K562 (cell line): ENCODE data around the gene PODXL. TPM values are rescaled to one million over a fixed set of nuclear protein-coding genes. Genes with fewer than 3 reads are reported as not detected.

Experiments used
- CEBPG ChIP-seq, 3 experiments: fragments of 200-800 bp in 1 of 3; sonication (Bioruptor generic) in 1 of 3; sonication (generic) in 1 of 3; formaldehyde crosslinking in 1 of 3; IDR thresholded peaks in 2 of 3; conservative IDR thresholded peaks in 1 of 3; 2 replicates each; pipeline versions ENCODE4 v1.6.1 to v1.8.0; 2016 to 2022; ENCODE audit warnings: missing compliant biosample characterization in 2 of 3, missing genetic modification characterization in 2 of 3, mild to moderate bottlenecking in 1 of 3, missing genetic modification reagents in 1 of 3
- ETV1 ChIP-seq: fragments of 450-650 bp; conservative IDR thresholded peaks from 2 replicates; pipeline ENCODE4 v1.6.1; 2016; ENCODE audit warnings: missing genetic modification characterization, control low read depth, low read depth, missing compliant biosample characterization
- FOXA3 ChIP-seq, 2 experiments: fragments of 450-650 bp in 1 of 2; sonication (generic) in 1 of 2; formaldehyde crosslinking; IDR thresholded peaks in 1 of 2; conservative IDR thresholded peaks in 1 of 2; 2 replicates each; pipeline versions ENCODE4 v1.4.0 to v1.8.0; 2020 to 2022; ENCODE audit warnings: mild to moderate bottlenecking in 2 of 2, missing genetic modification reagents in 1 of 2
- MIER1 ChIP-seq: fragments of 450-650 bp; IDR thresholded peaks from 2 replicates; pipeline ENCODE4 v1.6.1; 2016; ENCODE audit warnings: antibody characterized with exemption, mild to moderate bottlenecking, low read depth
- SAFB2 ChIP-seq: fragments of 200-400 bp; formaldehyde crosslinking; IDR thresholded peaks from 2 replicates; pipeline ENCODE4 v1.6.1; 2018; ENCODE audit warnings: borderline replicate concordance, low read length, low read depth, moderate library complexity; ENCODE audit not compliant: severe bottlenecking
- ZBTB33 ChIP-seq: sonication (generic); formaldehyde crosslinking; IDR thresholded peaks from 2 replicates; pipeline ENCODE4 v1.8.1; 2023; ENCODE audit warnings: mild to moderate bottlenecking, missing genetic modification reagents
- ZNF740 ChIP-seq, 3 experiments: fragments of 200-800 bp in 1 of 3; sonication (Bioruptor generic) in 1 of 3; sonication (generic) in 1 of 3; formaldehyde crosslinking in 1 of 3; IDR thresholded peaks; 2 replicates each; pipeline versions ENCODE4 v1.6.1 to v1.8.0; 2016 to 2022; ENCODE audit warnings: mild to moderate bottlenecking in 2 of 3, missing compliant biosample characterization in 2 of 3, missing genetic modification characterization in 2 of 3, missing genetic modification reagents in 1 of 3
- ZNF79 ChIP-seq: fragments of 250-450 bp; sonication (Bioruptor Pico); IDR thresholded peaks from 2 replicates; pipeline ENCODE4 v1.4.0; 2020; ENCODE audit warnings: low read depth, mild to moderate bottlenecking, moderate library complexity
- polyA plus RNA-seq, 8 experiments: library from polyadenylated mRNA; depleted of rRNA in 4 of 8; stranded (reverse) in 5 of 8; unstranded in 3 of 8; fragments of >200 nt; fragmentation: Nextera tagmentation in 2 of 8; fragmentation: Illumina TruSeq in 1 of 8; extraction: Ambion mirVana in 2 of 8; extraction: Trizol in 1 of 8; gene quantifications; 2 replicates each; pipeline versions ENCODE4 v1.2.1 to v1.2.3, GENCODE V29; 2011 to 2014; ENCODE audit warnings: inconsistent platforms in 1 of 8, missing spikeins in 1 of 8
- total RNA-seq, 7 experiments: library from RNA; depleted of rRNA in 6 of 7; stranded (reverse); fragments of >200 nt in 6 of 7; fragmentation: Illumina TruSeq in 2 of 7; extraction: Trizol in 2 of 7; gene quantifications; 2 replicates each; pipeline versions ENCODE4 v1.2.1 to v1.2.3, GENCODE V29; 2011 to 2021; ENCODE audit warnings: low replicate concordance in 1 of 7
- TF ChIP-seq, protein P1 (sequence below): fragments of 250-450 bp; sonication (Bioruptor Pico); IDR thresholded peaks from 2 replicates; pipeline ENCODE4 v1.5.0; 2020; ENCODE audit warnings: mild to moderate bottlenecking

The PODXL gene
- total and polyA plus RNA-seq, 9 of the 15 experiments (the other 6 are each of a cell fraction or from before 2014, with no cell fraction given): 0.01 to 0.73 (median 0.07) TPM

- TF ChIP-seq ZNF740 (CRISPR knock-in tag; IDR thresholded peaks at IDR 0.05) (no peak), ZNF740 (tag; IDR thresholded peaks at IDR 0.05) (no peak), FOXA3 (CRISPR knock-in tag; conservative IDR thresholded peaks at IDR 0.05 in 1 of 2, IDR thresholded peaks at IDR 0.05 in 1 of 2) (no peak), ZBTB33 (CRISPR knock-in tag) (no peak), MIER1 (no peak), SAFB2 (no peak), ZNF79 (CRISPR knock-in tag) (no peak), ETV1 (tag) (no peak), CEBPG (CRISPR knock-in tag; IDR thresholded peaks at IDR 0.05) (no peak), CEBPG (tag; conservative IDR thresholded peaks at IDR 0.05 in 1 of 2, IDR thresholded peaks at IDR 0.05 in 1 of 2) (no peak)
- TF ChIP-seq, protein P1, sequence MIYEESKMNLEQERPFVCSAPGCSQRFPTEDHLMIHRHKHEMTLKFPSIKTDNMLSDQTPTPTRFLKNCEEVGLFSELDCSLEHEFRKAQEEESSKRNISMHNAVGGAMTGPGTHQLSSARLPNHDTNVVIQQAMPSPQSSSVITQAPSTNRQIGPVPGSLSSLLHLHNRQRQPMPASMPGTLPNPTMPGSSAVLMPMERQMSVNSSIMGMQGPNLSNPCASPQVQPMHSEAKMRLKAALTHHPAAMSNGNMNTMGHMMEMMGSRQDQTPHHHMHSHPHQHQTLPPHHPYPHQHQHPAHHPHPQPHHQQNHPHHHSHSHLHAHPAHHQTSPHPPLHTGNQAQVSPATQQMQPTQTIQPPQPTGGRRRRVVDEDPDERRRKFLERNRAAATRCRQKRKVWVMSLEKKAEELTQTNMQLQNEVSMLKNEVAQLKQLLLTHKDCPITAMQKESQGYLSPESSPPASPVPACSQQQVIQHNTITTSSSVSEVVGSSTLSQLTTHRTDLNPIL (CRISPR knock-in tag): no peak
Measured at GRCh38 chr7:131497454-131497853, 59.0 kb downstream of the PODXL start (continued).
